Gastroesophageal sphincter (tissue), 3 donors: ENCODE measurements around the gene UBTF.
A peak's percentile ranks its signal among the peaks of the same experiment; 100 is the strongest.

Experiments used
- POLR2A ChIP-seq, 2 donors: fragments of 450-650 bp; IDR thresholded peaks; one replicate each; pipeline ENCODE4 v1.6.1; 2017; ENCODE audit warnings: antibody characterized with exemption in 2 of 2, mild to moderate bottlenecking in 2 of 2, moderate library complexity in 1 of 2
- TF ChIP-seq, protein P1 (sequence below), 4 experiments: fragments of 200-600 bp in 2 of 4; fragments of 450-650 bp in 2 of 4; sonication (generic) in 1 of 4; IDR thresholded peaks; one replicate each; pipeline ENCODE4 v1.5.1; 2017 to 2019; ENCODE audit warnings: antibody characterized with exemption in 4 of 4, mild to moderate bottlenecking in 2 of 4, moderate library complexity in 2 of 4

DNA sequence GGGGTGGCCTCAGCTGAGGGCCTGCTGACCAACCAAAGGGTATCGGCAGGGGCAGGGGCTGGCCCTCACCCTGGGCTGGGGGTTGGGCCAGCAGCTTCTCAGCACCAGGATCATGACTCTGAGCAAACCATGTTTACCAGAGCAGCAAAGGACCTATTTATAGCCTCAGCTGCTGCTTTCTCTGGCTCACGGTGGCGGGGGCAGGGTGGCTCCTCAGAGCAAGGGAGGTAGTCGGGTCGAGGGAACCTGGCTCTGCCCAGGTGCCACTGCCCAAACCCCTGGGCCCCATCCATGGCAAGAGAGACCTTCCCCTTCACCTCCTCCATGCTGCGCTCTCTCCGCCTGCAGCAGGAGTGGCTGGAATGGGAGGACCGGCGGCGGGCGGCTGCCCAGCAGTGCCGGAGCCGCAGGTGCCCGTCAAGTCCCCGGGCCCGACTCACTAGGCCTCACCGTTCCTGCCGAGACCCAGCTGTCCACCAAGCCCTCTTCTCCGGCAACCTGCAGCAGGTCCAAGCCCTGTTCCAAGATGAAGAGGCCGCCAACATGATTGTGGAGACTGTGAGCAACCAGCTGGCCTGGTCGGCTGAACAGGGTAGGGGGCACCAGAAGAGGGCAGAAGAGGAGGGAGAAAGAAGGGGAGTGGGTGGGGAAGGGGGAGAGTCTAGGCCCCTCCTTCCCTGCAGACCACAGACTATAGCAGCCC is 48.8 kb downstream of the UBTF start, which contains the start of gene ASB16:
- TF ChIP-seq, protein P1, sequence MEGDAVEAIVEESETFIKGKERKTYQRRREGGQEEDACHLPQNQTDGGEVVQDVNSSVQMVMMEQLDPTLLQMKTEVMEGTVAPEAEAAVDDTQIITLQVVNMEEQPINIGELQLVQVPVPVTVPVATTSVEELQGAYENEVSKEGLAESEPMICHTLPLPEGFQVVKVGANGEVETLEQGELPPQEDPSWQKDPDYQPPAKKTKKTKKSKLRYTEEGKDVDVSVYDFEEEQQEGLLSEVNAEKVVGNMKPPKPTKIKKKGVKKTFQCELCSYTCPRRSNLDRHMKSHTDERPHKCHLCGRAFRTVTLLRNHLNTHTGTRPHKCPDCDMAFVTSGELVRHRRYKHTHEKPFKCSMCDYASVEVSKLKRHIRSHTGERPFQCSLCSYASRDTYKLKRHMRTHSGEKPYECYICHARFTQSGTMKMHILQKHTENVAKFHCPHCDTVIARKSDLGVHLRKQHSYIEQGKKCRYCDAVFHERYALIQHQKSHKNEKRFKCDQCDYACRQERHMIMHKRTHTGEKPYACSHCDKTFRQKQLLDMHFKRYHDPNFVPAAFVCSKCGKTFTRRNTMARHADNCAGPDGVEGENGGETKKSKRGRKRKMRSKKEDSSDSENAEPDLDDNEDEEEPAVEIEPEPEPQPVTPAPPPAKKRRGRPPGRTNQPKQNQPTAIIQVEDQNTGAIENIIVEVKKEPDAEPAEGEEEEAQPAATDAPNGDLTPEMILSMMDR (IDR thresholded peaks at IDR 0.05) = peak in 1 of 4 experiments; percentile 21
- TF ChIP-seq POLR2A (IDR thresholded peaks at IDR 0.05) = peak in 1 of 2 donors; percentile 20
